SK-N-SH treated with all-trans-retinoic acid at 6 μM for 48 hours (cell line): ENCODE measurements around the gene A2M.

Experiments used
- ATAC-seq: fragments of 200-7000 bp; cut with Tn5 transposase; 3 replicates; pipeline ENCODE4 v1.9.1; 2020; ENCODE audit warnings: mild to moderate bottlenecking, moderate library complexity
- ARNTL ChIP-seq: fragments of 450-650 bp; formaldehyde crosslinking; IDR thresholded peaks from 2 replicates; pipeline ENCODE4 v1.5.0; 2020; ENCODE audit warnings: low read depth, mild to moderate bottlenecking, moderate library complexity, borderline replicate concordance
- BACH2 ChIP-seq: fragments of 250-450 bp; sonication (Bioruptor Pico); IDR thresholded peaks from 2 replicates; pipeline ENCODE4 v1.9.0; 2021; ENCODE audit warnings: mild to moderate bottlenecking, borderline replicate concordance
- CSDC2 ChIP-seq: fragments of 250-450 bp; sonication (Bioruptor Pico); IDR thresholded peaks from 2 replicates; pipeline ENCODE4 v1.5.0; 2020; ENCODE audit warnings: mild to moderate bottlenecking, moderate library complexity
- ESRRG ChIP-seq: fragments of 250-450 bp; sonication (Bioruptor Pico); IDR thresholded peaks from 2 replicates; pipeline ENCODE4 v1.6.1; 2021; ENCODE audit warnings: mild to moderate bottlenecking
- GLIS3 ChIP-seq: fragments of 250-450 bp; sonication (Bioruptor Pico); IDR thresholded peaks from 2 replicates; pipeline ENCODE4 v1.5.0; 2020; ENCODE audit warnings: mild to moderate bottlenecking, moderate library complexity
- OSR1 ChIP-seq: fragments of 250-450 bp; sonication (Bioruptor Pico); IDR thresholded peaks from 2 replicates; pipeline ENCODE4 v1.8.0; 2022; ENCODE audit warnings: moderate library complexity, mild to moderate bottlenecking, inconsistent platforms
- PPARA ChIP-seq: fragments of 250-450 bp; sonication (Bioruptor Pico); IDR thresholded peaks from 2 replicates; pipeline ENCODE4 v1.5.0; 2020; ENCODE audit warnings: mild to moderate bottlenecking, borderline replicate concordance
- RARB ChIP-seq: fragments of 250-450 bp; sonication (Bioruptor Pico); IDR thresholded peaks from 2 replicates; pipeline ENCODE4 v1.8.0; 2021; ENCODE audit warnings: mild to moderate bottlenecking, moderate library complexity
- SNAI2 ChIP-seq: fragments of 250-450 bp; sonication (Bioruptor Pico); IDR thresholded peaks from 2 replicates; pipeline ENCODE4 v1.5.0; 2020; ENCODE audit warnings: mild to moderate bottlenecking, moderate library complexity
- TCF4 ChIP-seq: fragments of 250-450 bp; sonication (Bioruptor Pico); IDR thresholded peaks from 2 replicates; pipeline ENCODE4 v1.8.0; 2021; ENCODE audit warnings: mild to moderate bottlenecking, moderate library complexity, borderline replicate concordance
- TOX ChIP-seq: fragments of 250-450 bp; sonication (Bioruptor Pico); IDR thresholded peaks from 2 replicates; pipeline ENCODE4 v1.8.0; 2021; ENCODE audit warnings: mild to moderate bottlenecking, moderate library complexity, borderline replicate concordance
- ZC3H10 ChIP-seq: fragments of 250-450 bp; sonication (Bioruptor Pico); IDR thresholded peaks from 2 replicates; pipeline ENCODE4 v1.5.1; 2021; ENCODE audit warnings: mild to moderate bottlenecking, moderate library complexity
- ZFP30 ChIP-seq: fragments of 450-650 bp; formaldehyde crosslinking; IDR thresholded peaks from 2 replicates; pipeline ENCODE4 v1.5.0; 2022; ENCODE audit warnings: mild to moderate bottlenecking, moderate library complexity
- ZNF8 ChIP-seq: fragments of 450-650 bp; formaldehyde crosslinking; IDR thresholded peaks from 2 replicates; pipeline ENCODE4 v1.5.0; 2020; ENCODE audit warnings: mild to moderate bottlenecking, moderate library complexity
- TF ChIP-seq, protein P1 (sequence below): fragments of 250-450 bp; sonication (Bioruptor Pico); IDR thresholded peaks from 2 replicates; pipeline ENCODE4 v1.5.1; 2021; ENCODE audit warnings: mild to moderate bottlenecking, moderate library complexity
- TF ChIP-seq, protein P2 (sequence below): fragments of 250-450 bp; sonication (Bioruptor Pico); IDR thresholded peaks from 2 replicates; pipeline ENCODE4 v1.5.0; 2020; ENCODE audit warnings: mild to moderate bottlenecking, moderate library complexity
- TF ChIP-seq, protein P3 (sequence below): fragments of 250-450 bp; sonication (Bioruptor Pico); IDR thresholded peaks from 2 replicates; pipeline ENCODE4 v1.5.1; 2020; ENCODE audit warnings: low read depth, mild to moderate bottlenecking, moderate library complexity
- TF ChIP-seq, protein P4 (sequence below): fragments of 250-450 bp; sonication (Bioruptor Pico); IDR thresholded peaks from 2 replicates; pipeline ENCODE4 v1.8.0; 2021; ENCODE audit warnings: low read depth, mild to moderate bottlenecking, moderate library complexity, borderline replicate concordance
- TF ChIP-seq, protein P5 (sequence below): fragments of 250-450 bp; sonication (Bioruptor Pico); IDR thresholded peaks from 2 replicates; pipeline ENCODE4 v1.8.0; 2020; ENCODE audit warnings: mild to moderate bottlenecking, moderate library complexity, borderline replicate concordance

A2M gene

DNA sequence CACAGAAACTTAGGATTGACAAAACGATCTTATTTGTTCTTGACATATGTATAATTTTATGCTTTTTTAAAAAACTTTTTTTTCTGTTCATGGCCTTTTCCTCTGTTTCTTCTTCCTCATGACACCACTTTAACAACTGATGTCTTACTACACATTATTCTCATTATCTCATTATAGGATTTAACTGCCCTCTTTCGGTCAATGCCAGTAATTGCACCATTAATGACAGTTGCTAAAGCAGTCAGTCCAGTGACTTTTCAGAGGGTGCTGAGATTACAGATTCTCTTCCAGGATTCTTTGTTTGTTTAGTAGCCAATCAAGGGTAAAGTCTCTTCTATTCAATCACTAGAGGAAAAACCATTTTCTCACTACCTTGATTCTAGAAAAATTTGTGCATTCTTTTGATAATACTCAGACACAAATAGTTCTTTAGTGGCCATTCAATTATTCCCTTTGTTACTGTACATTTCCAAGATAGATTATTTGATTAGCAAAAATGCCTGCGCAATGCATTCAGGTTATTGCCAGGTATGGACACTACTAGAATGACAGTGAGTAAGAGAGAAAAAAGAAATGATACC is 76.2 kb downstream of the A2M start (continued):
- no peak for TF ChIP-seq ARNTL (CRISPR knock-in tag)

DNA sequence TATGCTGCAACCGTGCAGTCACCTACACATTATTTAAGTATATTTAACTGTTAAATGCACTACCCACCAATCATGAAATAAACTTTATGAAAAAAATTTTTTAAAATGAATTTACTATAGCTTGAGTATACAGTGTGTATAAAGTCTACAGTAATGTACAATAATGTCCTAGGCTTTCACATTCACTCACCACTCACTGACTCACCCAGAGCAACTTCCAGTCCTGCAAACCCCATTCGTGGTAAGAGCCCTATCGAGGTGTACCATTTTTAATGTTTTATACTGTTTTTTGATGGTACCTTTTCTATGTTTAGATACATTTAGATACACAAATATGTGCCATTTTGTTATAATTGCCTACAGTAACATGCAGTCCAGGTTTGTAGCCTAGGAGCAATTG is 78.3 kb downstream of the A2M start:
- TF ChIP-seq, protein P1, sequence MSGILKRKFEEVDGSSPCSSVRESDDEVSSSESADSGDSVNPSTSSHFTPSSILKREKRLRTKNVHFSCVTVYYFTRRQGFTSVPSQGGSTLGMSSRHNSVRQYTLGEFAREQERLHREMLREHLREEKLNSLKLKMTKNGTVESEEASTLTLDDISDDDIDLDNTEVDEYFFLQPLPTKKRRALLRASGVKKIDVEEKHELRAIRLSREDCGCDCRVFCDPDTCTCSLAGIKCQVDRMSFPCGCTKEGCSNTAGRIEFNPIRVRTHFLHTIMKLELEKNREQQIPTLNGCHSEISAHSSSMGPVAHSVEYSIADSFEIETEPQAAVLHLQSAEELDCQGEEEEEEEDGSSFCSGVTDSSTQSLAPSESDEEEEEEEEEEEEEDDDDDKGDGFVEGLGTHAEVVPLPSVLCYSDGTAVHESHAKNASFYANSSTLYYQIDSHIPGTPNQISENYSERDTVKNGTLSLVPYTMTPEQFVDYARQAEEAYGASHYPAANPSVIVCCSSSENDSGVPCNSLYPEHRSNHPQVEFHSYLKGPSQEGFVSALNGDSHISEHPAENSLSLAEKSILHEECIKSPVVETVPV (CRISPR knock-in tag): no peak
- TF ChIP-seq OSR1 (CRISPR knock-in tag) (no peak), ZNF8 (CRISPR knock-in tag) (no peak), BACH2 (CRISPR knock-in tag) (no peak), RARB (CRISPR knock-in tag) (no peak), ZFP30 (no peak), TCF4 (CRISPR knock-in tag) (no peak), TOX (CRISPR knock-in tag) (no peak), ZC3H10 (CRISPR knock-in tag) (no peak), ARNTL (CRISPR knock-in tag) (no peak)
- TF ChIP-seq, protein P2, sequence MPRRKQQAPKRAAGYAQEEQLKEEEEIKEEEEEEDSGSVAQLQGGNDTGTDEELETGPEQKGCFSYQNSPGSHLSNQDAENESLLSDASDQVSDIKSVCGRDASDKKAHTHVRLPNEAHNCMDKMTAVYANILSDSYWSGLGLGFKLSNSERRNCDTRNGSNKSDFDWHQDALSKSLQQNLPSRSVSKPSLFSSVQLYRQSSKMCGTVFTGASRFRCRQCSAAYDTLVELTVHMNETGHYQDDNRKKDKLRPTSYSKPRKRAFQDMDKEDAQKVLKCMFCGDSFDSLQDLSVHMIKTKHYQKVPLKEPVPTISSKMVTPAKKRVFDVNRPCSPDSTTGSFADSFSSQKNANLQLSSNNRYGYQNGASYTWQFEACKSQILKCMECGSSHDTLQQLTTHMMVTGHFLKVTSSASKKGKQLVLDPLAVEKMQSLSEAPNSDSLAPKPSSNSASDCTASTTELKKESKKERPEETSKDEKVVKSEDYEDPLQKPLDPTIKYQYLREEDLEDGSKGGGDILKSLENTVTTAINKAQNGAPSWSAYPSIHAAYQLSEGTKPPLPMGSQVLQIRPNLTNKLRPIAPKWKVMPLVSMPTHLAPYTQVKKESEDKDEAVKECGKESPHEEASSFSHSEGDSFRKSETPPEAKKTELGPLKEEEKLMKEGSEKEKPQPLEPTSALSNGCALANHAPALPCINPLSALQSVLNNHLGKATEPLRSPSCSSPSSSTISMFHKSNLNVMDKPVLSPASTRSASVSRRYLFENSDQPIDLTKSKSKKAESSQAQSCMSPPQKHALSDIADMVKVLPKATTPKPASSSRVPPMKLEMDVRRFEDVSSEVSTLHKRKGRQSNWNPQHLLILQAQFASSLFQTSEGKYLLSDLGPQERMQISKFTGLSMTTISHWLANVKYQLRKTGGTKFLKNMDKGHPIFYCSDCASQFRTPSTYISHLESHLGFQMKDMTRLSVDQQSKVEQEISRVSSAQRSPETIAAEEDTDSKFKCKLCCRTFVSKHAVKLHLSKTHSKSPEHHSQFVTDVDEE: no peak
- TF ChIP-seq, protein P3, sequence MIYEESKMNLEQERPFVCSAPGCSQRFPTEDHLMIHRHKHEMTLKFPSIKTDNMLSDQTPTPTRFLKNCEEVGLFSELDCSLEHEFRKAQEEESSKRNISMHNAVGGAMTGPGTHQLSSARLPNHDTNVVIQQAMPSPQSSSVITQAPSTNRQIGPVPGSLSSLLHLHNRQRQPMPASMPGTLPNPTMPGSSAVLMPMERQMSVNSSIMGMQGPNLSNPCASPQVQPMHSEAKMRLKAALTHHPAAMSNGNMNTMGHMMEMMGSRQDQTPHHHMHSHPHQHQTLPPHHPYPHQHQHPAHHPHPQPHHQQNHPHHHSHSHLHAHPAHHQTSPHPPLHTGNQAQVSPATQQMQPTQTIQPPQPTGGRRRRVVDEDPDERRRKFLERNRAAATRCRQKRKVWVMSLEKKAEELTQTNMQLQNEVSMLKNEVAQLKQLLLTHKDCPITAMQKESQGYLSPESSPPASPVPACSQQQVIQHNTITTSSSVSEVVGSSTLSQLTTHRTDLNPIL (CRISPR knock-in tag): no peak
- no peak for ATAC-seq

DNA sequence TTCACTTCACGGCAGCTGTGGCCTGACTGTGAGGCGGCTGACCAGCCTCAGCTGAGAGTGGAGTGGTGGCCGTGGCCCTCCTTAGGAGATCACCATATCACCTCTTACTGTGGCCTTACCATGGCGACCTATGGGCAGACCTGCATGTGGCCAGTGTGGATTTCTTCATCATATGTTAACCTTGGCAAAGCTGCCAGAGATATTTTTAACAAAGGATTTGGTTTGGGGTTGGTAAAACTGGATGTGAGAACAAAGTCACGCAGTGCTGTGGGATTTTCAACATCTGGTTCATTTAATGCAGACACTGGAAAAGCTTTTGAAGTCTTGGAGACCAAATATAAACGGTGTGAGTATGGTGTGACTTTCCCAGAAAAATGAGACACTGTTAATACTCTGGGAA is 79.5 kb downstream of the A2M start:
- no peak for ATAC-seq
- TF ChIP-seq CSDC2 (CRISPR knock-in tag) (no peak), ZFP30 (no peak), RARB (CRISPR knock-in tag) (no peak), SNAI2 (CRISPR knock-in tag) (no peak), TOX (CRISPR knock-in tag) (no peak)
- TF ChIP-seq, protein P4, sequence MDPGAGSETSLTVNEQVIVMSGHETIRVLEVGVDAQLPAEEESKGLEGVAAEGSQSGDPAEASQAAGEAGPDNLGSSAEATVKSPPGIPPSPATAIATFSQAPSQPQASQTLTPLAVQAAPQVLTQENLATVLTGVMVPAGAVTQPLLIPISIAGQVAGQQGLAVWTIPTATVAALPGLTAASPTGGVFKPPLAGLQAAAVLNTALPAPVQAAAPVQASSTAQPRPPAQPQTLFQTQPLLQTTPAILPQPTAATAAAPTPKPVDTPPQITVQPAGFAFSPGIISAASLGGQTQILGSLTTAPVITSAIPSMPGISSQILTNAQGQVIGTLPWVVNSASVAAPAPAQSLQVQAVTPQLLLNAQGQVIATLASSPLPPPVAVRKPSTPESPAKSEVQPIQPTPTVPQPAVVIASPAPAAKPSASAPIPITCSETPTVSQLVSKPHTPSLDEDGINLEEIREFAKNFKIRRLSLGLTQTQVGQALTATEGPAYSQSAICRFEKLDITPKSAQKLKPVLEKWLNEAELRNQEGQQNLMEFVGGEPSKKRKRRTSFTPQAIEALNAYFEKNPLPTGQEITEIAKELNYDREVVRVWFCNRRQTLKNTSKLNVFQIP: no peak
- TF ChIP-seq, protein P5, sequence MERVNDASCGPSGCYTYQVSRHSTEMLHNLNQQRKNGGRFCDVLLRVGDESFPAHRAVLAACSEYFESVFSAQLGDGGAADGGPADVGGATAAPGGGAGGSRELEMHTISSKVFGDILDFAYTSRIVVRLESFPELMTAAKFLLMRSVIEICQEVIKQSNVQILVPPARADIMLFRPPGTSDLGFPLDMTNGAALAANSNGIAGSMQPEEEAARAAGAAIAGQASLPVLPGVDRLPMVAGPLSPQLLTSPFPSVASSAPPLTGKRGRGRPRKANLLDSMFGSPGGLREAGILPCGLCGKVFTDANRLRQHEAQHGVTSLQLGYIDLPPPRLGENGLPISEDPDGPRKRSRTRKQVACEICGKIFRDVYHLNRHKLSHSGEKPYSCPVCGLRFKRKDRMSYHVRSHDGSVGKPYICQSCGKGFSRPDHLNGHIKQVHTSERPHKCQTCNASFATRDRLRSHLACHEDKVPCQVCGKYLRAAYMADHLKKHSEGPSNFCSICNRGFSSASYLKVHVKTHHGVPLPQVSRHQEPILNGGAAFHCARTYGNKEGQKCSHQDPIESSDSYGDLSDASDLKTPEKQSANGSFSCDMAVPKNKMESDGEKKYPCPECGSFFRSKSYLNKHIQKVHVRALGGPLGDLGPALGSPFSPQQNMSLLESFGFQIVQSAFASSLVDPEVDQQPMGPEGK (CRISPR knock-in tag): no peak

DNA sequence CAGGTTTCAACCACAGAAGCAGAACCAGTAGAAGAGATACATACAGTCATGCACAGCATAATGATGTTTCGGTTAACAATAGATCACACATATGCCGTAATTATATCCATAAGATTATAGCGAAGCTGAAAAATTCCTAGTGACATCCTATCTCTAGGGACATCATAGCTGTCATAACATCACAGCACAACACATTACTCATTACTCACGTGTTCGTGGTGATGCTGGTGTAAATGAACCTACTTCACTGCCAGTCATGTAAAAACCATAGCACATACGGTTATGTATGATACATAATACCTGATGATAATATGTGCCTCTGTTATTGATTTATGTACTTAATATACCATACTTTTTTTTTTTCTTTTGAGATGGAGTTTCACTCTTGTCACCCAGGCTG is 81.6 kb downstream of the A2M start:
- TF ChIP-seq ARNTL (CRISPR knock-in tag) (no peak), PPARA (CRISPR knock-in tag) (no peak), TCF4 (CRISPR knock-in tag) (no peak), CSDC2 (CRISPR knock-in tag) (no peak), ESRRG (CRISPR knock-in tag) (no peak), BACH2 (CRISPR knock-in tag) (no peak), GLIS3 (CRISPR knock-in tag) (no peak), TOX (CRISPR knock-in tag) (no peak), SNAI2 (CRISPR knock-in tag) (no peak)
- TF ChIP-seq, protein P3 (CRISPR knock-in tag): no peak
- no peak for ATAC-seq
